Activated CD4-positive, CD25-positive, alpha-beta regulatory T cell treated with anti-CD3 and anti-CD28 coated beads, Interleukin-2, amount 50 U/mL, for 16 hours (primary cell): Measurements from ENCODE around the gene SNX30.
A peak's percentile ranks its signal among the peaks of the same experiment; 100 is the strongest.

Experiments
- DNase-seq: peaks from one replicate; pipeline ENCODE4 v3.0.0-alpha.2; 2020; ENCODE audit warnings: low read depth, low spot score

SNX30 gene

GRCh38 chr9:112783551-112783954 is 33.0 kb downstream of the SNX30 start:
- no peak for DNase-seq

- DNase-seq, result no peak
Measured at GRCh38 chr9:112784020-112784785, 33.6 kb downstream of the SNX30 start.

GRCh38 chr9:112785986-112786385 is 35.4 kb downstream of the SNX30 start:
- no peak for DNase-seq

GRCh38 chr9:112786829-112787520 is 36.4 kb downstream of the SNX30 start:
- no peak for DNase-seq

- no peak for DNase-seq
Measured at GRCh38 chr9:112787978-112788377, 37.4 kb downstream of the SNX30 start.

GRCh38 chr9:112789473-112789872 is 38.9 kb downstream of the SNX30 start:
- no peak for DNase-seq

- no peak for DNase-seq
Measured at GRCh38 chr9:112789891-112790774, 39.6 kb downstream of the SNX30 start.

DNA sequence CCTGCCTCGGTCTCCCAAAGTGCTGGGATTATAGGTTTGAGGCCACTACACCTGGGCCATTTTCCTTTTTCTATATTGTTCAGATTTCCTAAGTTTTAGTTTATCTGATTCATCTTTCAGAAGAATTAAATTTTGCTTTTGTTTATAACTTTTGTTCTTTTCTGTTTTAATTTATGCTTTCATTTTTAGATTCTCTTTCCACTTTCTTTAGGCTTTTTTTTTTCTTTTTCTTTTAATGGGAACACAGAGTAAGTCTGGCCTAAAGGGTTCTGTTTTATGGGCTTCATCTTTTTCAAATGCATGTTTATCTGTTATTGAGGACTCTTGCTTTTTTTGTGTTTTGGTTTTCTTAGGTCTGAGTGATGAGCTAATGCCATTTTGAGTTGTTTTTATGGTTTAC is 42.1 kb downstream of the SNX30 start:
- no peak for DNase-seq

DNA sequence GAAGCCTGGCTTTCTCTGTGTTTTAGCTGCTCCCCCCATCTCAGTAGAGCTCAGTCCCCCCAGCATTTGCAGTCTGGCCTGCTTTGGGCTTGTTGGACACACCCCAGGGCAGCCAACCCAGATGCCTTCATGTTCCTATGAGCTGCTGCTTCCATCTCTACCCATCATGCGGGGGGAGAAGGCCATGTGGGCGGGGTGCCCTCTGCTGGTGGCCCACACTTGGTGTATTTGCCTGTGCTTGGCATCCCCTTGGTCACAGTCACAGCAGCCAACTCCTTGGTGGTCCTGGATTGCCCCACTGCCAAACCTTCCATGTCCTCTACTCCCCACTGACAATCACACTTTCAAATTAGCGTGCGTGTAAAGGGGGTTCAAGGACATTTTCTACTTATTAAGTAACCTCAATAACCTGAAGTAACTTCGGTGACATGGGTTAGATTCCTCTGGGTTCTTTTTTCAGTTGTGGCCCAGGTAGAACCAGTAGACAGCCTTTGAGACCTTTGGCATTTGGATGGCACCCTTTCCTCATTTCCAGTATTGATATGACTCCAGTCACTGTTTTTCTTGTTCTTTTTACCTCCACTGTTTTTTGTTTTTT is 42.8 kb downstream of the SNX30 start:
- peak; percentile 57 for DNase-seq

GRCh38 chr9:112794731-112795130 is 44.2 kb downstream of the SNX30 start:
- no peak for DNase-seq

DNA sequence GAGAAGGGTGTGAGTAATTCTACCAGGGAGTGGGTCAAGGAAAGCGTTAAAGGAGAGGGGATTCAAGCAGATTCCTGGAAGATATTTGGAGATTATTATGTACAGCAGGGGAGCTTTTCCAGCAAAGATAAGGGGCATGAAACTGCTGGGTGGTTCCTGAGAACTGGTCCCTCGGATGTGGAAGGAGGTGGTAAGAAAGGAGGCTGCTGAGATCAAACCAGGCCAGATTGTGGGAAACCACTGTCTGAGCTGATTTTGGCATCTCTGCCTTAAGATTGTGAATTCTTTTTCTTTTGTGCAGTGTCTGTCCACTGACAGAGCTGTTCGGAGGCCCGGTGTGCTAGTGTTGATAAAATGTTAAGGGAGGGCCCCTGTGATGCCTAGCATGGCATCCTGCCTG is 45.4 kb downstream of the SNX30 start:
- DNase-seq, result no peak

- DNase-seq, result no peak
Measured at GRCh38 chr9:112796485-112796884, 45.9 kb downstream of the SNX30 start.

DNA sequence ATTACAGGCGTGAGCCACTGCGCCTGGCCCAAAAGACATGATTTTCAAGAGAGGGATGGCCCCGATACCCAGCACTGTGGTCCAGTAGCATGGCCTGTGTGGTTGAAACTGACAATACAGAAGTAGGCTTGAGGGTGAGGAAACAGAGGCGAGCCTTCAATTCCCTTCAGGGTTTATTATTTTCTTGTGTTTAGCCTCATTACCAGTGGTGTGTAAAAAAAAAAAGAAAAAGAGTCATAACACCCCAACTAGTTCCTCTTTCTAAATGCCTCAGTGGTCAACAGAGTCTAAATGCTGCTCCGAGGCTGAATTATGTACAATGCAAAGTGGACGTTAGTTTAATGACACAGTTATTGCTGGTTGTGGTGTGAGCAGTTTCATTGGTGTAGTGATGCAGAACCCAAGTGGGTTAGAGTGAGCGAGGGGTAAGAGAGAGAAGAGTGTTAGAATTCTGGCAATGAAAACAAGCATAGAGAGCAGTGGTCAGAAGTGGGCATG is 58.8 kb downstream of the SNX30 start:
- no peak for DNase-seq

DNA sequence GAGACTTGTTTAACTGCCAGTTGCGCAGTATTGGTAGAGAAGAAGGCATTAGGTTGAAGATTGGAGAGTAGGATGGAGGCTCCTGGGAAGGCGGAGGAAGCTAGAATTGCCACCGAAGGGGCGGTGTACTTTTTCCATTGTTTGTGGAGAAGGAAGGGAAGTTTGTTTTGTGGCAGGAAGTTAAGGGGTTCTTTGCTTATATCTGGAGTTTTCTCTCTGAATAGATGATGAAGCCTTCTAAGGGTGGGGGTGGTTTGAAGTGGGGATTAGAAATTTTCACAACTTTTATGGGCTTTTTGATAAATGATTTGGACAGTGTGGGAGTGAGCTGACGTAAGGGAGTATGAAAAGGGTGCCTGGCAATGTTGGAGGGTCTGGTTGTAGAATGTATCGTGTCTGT is 59.3 kb downstream of the SNX30 start:
- no peak for DNase-seq

DNA sequence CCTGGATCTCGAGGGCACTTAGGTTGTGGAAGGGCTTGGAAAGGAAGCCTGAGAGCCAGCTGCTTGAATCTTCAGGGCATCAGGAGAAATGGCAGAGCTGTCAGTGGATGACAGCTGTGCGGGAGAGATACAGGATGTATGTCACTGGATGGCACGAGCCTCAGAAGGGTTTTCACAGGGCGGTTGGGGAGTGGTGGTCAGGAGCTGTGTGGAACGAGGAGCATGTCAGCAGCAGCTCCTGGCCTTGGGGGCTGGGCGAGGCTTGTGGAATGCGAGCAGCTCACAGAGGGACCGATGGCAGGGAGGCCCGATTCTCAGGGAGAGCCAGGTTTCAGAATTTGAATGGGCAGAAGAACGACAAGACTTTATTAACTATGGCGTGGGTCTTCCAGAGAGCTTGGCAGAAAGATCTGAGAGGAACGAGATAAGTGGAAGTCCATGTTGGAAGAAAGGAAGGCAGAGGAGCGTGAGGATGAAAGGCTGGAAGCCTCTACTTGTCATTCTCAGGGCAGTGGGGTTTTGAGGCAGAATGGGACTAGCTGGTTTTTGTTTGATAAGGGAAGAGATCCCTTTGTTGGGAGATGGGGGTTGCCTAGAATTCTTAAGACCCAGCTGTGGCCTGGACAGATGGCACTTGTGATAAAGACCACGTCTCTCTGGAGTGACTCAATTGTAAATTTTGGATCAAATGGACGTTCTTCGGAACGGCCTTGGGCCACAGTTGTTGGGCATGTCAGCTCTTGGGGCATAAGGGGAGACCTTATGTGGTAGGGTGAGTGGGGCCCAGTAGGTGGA is 60.3 kb downstream of the SNX30 start:
- no peak for DNase-seq

DNA sequence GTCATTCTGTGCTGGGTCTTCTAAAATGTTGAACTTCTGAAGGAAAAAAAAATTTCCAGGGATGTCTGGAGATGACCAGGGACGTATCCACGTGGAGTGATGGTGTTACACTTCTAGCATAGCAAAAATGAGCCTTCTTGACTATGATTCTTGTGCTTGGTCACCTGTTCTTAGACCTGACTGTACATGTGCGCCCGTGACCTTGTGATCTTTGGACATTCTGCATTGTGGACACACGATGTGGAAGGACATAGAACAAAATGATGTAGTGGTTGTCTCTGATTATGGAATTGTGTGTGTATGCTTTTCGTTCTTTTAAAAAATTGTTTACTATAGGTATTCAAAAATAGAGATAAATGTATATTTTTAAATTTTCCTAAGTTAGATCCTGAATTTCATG is 61.0 kb downstream of the SNX30 start:
- DNase-seq, result no peak

GRCh38 chr9:112815868-112816267 is 65.3 kb downstream of the SNX30 start:
- no peak for DNase-seq

GRCh38 chr9:112817860-112818203 is 67.3 kb downstream of the SNX30 start:
- no peak for DNase-seq

DNA sequence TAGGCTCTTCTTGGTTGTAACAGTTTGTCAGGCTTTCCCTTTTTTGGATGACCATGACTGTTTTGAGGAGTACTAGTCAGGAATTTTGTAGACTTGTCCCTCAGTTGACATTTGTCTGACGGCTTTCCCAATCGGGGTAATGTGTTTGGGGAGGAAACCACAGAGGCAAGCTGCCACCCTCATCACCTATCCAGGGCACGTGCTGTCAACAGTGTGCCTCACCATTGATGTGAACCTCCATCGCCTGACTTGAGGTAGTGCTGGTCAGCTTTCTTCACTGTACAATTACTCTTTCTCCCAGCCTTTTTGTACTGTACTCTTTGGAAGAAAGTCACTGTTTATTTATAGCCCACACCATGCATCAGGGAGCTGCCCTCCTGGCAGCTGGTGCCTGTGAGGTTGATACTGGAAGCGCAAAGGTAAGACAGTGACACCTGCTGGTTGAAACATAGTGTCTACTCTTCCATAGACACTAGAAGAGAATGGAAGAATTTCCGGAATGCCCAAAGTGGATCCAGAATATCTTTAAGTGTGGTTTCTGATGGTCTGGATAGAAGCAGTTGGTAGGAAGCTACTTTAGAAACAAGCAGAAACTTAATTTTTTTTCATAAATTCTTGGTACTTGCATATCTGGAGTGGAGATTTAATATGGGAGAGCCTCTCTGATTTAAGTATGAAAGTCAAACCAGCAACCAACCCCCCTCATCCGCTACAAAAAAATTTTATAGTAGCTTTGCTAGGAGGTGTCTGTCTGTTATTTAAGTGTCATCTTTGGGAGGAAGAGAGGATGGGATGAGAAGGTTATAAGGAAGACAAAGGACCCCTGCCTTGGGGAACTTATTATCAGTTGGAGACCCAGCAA is 69.3 kb downstream of the SNX30 start:
- no peak for DNase-seq

GRCh38 chr9:112820881-112821280 is 70.3 kb downstream of the SNX30 start:
- no peak for DNase-seq
